H1 (cell line): Measurements from ENCODE around the gene FRMD4A. TPM values are rescaled to one million over a fixed set of nuclear protein-coding genes. Genes with fewer than 3 reads are reported as not detected.

Experiments used
- NANOG ChIP-seq: IDR thresholded peaks from 2 replicates; pipeline ENCODE4 v1.6.1; 2011; ENCODE audit warnings: low read length, low read depth, mild to moderate bottlenecking, inconsistent platforms; ENCODE audit not compliant: insufficient read depth, poor library complexity, severe bottlenecking
- SIRT6 ChIP-seq: IDR thresholded peaks from one replicate; pipeline ENCODE4 v1.7.1; 2012; ENCODE audit warnings: low read length, inconsistent platforms
- USF2 ChIP-seq: IDR thresholded peaks from 2 replicates; pipeline ENCODE4 v1.6.1; 2011; ENCODE audit warnings: low read length, improper control_type of control experiment
- polyA plus RNA-seq, 7 experiments: library from polyadenylated mRNA; depleted of rRNA in 3 of 7; stranded (reverse) in 5 of 7; unstranded in 2 of 7; fragments of >200 nt in 5 of 7; fragments of 200-250 nt in 2 of 7; gene quantifications; 1 replicate in 5 of 7; 2 replicates in 1 of 7; 4 replicates in 1 of 7; pipeline versions ENCODE4 v1.2.1 to v1.2.3, GENCODE V29; 2011 to 2013; ENCODE audit warnings: missing spikeins in 2 of 7, mixed read lengths in 2 of 7
- total RNA-seq: library from RNA; stranded (reverse); fragmentation: NEBNext Ultra II Directional; extraction: Animal tissue kit (Norgen Biotek cat#: 25700); gene quantifications from 2 replicates; pipeline ENCODE4 v1.2.1, GENCODE V29; 2021

The FRMD4A gene
- total and polyA plus RNA-seq, 2 of the 8 experiments (the other 6 are each of a cell fraction or from before 2014, with no cell fraction given): 38.6 to 39.6 TPM

- TF ChIP-seq USF2: no peak
- TF ChIP-seq SIRT6: no peak
- TF ChIP-seq NANOG: no peak
Measured at GRCh38 chr10:13972609-13973008, 358.1 kb downstream of the FRMD4A start (continued).
